C1 segment of cervical spinal cord (tissue), 14 donors: Measurements from ENCODE around the gene APLP2.
"Not testable (repeated sequence)": the region's sequence is repeated elsewhere in the genome, so short reads cannot be mapped to it uniquely, and the experiment has no call there.

Experiments
- DNase-seq, 14 donors: peaks; one replicate each; lab custom pipeline; 2025; lab: John Stamatoyannopoulos, UW

Gene APLP2

GRCh38 chr11:130090517-130090916 lies 20.8 kb downstream of the APLP2 start:
- not testable (repeated sequence) for DNase-seq

GRCh38 chr11:130091169-130091568 lies 21.5 kb downstream of the APLP2 start:
- DNase-seq, result not testable (repeated sequence)

- DNase-seq, result no peak
Measured at GRCh38 chr11:130092661-130093060, 23.0 kb downstream of the APLP2 start.

GRCh38 chr11:130094614-130095013 lies 24.9 kb downstream of the APLP2 start:
- DNase-seq, result no peak

- DNase-seq, result no peak
Measured at GRCh38 chr11:130095326-130095725, 25.6 kb downstream of the APLP2 start.

GRCh38 chr11:130096042-130096441 lies 26.3 kb downstream of the APLP2 start:
- no peak for DNase-seq

- no peak for DNase-seq
Measured at GRCh38 chr11:130096823-130097222, 27.1 kb downstream of the APLP2 start.

GRCh38 chr11:130097285-130097684 lies 27.6 kb downstream of the APLP2 start:
- DNase-seq, result no peak

GRCh38 chr11:130099356-130099755 lies 29.7 kb downstream of the APLP2 start:
- no peak for DNase-seq

GRCh38 chr11:130100381-130101095 lies 30.8 kb downstream of the APLP2 start:
- DNase-seq, result no peak

- peak in 1 of 14 donors; percentile 37 for DNase-seq
Measured at GRCh38 chr11:130101661-130102060, 32.0 kb downstream of the APLP2 start.

- DNase-seq, result peak in 1 of 14 donors; percentile 28
Measured at GRCh38 chr11:130102301-130103249, 32.9 kb downstream of the APLP2 start.

- DNase-seq, result peak in 1 of 14 donors; percentile 38
Measured at GRCh38 chr11:130103296-130103814, 33.7 kb downstream of the APLP2 start.

GRCh38 chr11:130106381-130106780 lies 36.7 kb downstream of the APLP2 start:
- DNase-seq, result no peak

GRCh38 chr11:130108671-130109070 lies 39.0 kb downstream of the APLP2 start:
- not testable (repeated sequence) for DNase-seq

GRCh38 chr11:130109386-130109785 lies 39.7 kb downstream of the APLP2 start:
- DNase-seq, result no peak

- no peak for DNase-seq
Measured at GRCh38 chr11:130110339-130111108, 40.8 kb downstream of the APLP2 start.

GRCh38 chr11:130112071-130112830 lies 42.6 kb downstream of the APLP2 start:
- no peak for DNase-seq

GRCh38 chr11:130114281-130114680 lies 44.6 kb downstream of the APLP2 start:
- DNase-seq, result no peak

- no peak for DNase-seq
Measured at GRCh38 chr11:130114726-130115125, 45.0 kb downstream of the APLP2 start.

- DNase-seq, result no peak
Measured at GRCh38 chr11:130115218-130115617, 45.5 kb downstream of the APLP2 start.
